Natural killer cell (primary cell): ENCODE results near the gene GRM7. TPM values are rescaled to one million over a fixed set of nuclear protein-coding genes. Genes with fewer than 3 reads are reported as not detected.

ENCODE experiments used
- ATAC-seq, 3 donors: fragments of 150-1000 bp in 2 of 3; fragments of 200-7000 bp in 1 of 3; cut with Tn5 transposase; 1 replicate in 1 of 3; 2 replicates in 2 of 3; pipeline ENCODE4 v1.10.0; 2021; ENCODE audit warnings: mild to moderate bottlenecking in 2 of 3, moderate library complexity in 2 of 3
- DNase-seq, 2 donors: peaks; one replicate each; pipeline versions ENCODE4 v3.0.0 to v3.0.0-alpha.2; 2013 to 2021; ENCODE audit warnings: mixed read lengths in 1 of 2
- H3K27ac ChIP-seq: one replicate; pipeline ENCODE4 v1.5.1; 2013; ENCODE audit warnings: mild to moderate bottlenecking, low read length
- H3K27me3 ChIP-seq: one replicate; pipeline ENCODE4 v1.6.1; 2013; ENCODE audit warnings: low read length; ENCODE audit not compliant: control insufficient read depth, insufficient read depth
- H3K36me3 ChIP-seq: one replicate; pipeline ENCODE4 v1.6.1; 2013; ENCODE audit warnings: low read length; ENCODE audit not compliant: control insufficient read depth, insufficient read depth
- H3K4me1 ChIP-seq: one replicate; pipeline ENCODE4 v1.6.1; 2013; ENCODE audit warnings: low read length; ENCODE audit not compliant: control insufficient read depth, insufficient read depth
- H3K4me3 ChIP-seq: one replicate; pipeline ENCODE4 v1.5.1; 2013; ENCODE audit warnings: low read length
- H3K9me3 ChIP-seq: one replicate; pipeline ENCODE4 v1.6.1; 2013; ENCODE audit warnings: low read length; ENCODE audit not compliant: control insufficient read depth, insufficient read depth
- H3K27ac Mint-ChIP-seq, 2 donors: one replicate each; pipeline ENCODE4 v1.8.0; 2022; ENCODE audit warnings: mild to moderate bottlenecking in 2 of 2, mixed read lengths in 2 of 2, moderate library complexity in 1 of 2
- H3K27me3 Mint-ChIP-seq, 2 donors: one replicate each; pipeline ENCODE4 v1.8.0; 2022; ENCODE audit warnings: low read depth in 2 of 2, mixed read lengths in 2 of 2
- H3K36me3 Mint-ChIP-seq: one replicate; pipeline ENCODE4 v1.8.0; 2022; ENCODE audit warnings: mixed read lengths
- H3K4me1 Mint-ChIP-seq, 2 donors: one replicate each; pipeline ENCODE4 v1.8.0; 2022; ENCODE audit warnings: mixed read lengths in 2 of 2
- H3K4me3 Mint-ChIP-seq: one replicate; pipeline ENCODE4 v1.8.0; 2022; ENCODE audit warnings: mild to moderate bottlenecking, moderate library complexity, mixed read lengths
- H3K9me3 Mint-ChIP-seq, 2 donors: one replicate each; pipeline ENCODE4 v1.8.0; 2022; ENCODE audit warnings: mixed read lengths in 2 of 2
- CTCF ChIP-seq: fragments of 200-600 bp; IDR thresholded peaks from one replicate; pipeline ENCODE4 v1.8.0; 2022; ENCODE audit warnings: antibody characterized with exemption
- WGBS: methylation state at CpG from one replicate; pipeline ENCODE4 v1.1.7; 2013; ENCODE audit warnings: missing lambda C conversion rate; ENCODE audit not compliant: insufficient coverage; 5-methylcytosine and 5-hydroxymethylcytosine counted together
- intact Hi-C: fragments of 100-400 bp; cut with micrococcal nuclease; formaldehyde crosslinking; loops from one replicate; pipeline ENCODE4 v1.14.2; 2022
- total RNA-seq, 4 donors: library from RNA; stranded (reverse); fragments of 120-200 nt in 1 of 4; gene quantifications; one replicate each; pipeline versions ENCODE4 v1.2.3 to v1.2.4, GENCODE V29; 2013 to 2022

GRM7 gene
- total RNA-seq, 3 donors from 2014 or later (not counting 1 experiment from before 2014, with no cell fraction given) = not detected

GRCh38 chr3:7646851-7647250, 785.9 kb downstream of the GRM7 start:
- Mint-ChIP-seq H3K9me3 (peaks cover 0 to 4% of the 10 kb centered on the region in 2 donors), H3K27ac (no peak overlapping the region), H3K4me3 (no peak overlapping the region), H3K36me3 (no peaks in the 10 kb centered on the region), H3K4me1 (no peaks in the 10 kb centered on the region), H3K27me3 (no peaks in the 10 kb centered on the region)
- H3K27ac ChIP-seq = no peak overlapping the region
- intact Hi-C loops = no loop called here
- ATAC-seq (no peak), DNase-seq (no peak)
- H3K27me3 ChIP-seq = no peaks in the 10 kb centered on the region
- no peaks in the 10 kb centered on the region for H3K36me3 ChIP-seq
- no peak for TF ChIP-seq CTCF
- 75% methylated on average over 5 of the region's 5 CpGs for WGBS
- H3K4me3 ChIP-seq = no peak overlapping the region
- H3K4me1 ChIP-seq = no peaks in the 10 kb centered on the region
- H3K9me3 ChIP-seq = no peaks in the 10 kb centered on the region

GRCh38 chr3:7650466-7650865, 789.6 kb downstream of the GRM7 start:
- Histone ChIP-seq H3K36me3 (no peaks in the 10 kb centered on the region), H3K27ac (no peak overlapping the region), H3K27me3 (no peaks in the 10 kb centered on the region), H3K4me3 (no peak overlapping the region), H3K9me3 (no peaks in the 10 kb centered on the region), H3K4me1 (no peaks in the 10 kb centered on the region)
- Mint-ChIP-seq H3K27me3 (no peaks in the 10 kb centered on the region), H3K4me3 (no peak overlapping the region), H3K4me1 (no peaks in the 10 kb centered on the region), H3K27ac (no peak overlapping the region), H3K9me3 (peaks cover 3 to 4% of the 10 kb centered on the region in 2 donors), H3K36me3 (no peaks in the 10 kb centered on the region)
- intact Hi-C loops = no loop called here
- WGBS = 82% methylated on average over 1 of the region's 1 CpG
- no peak for TF ChIP-seq CTCF
- DNase-seq (no peak), ATAC-seq (no peak)

- Mint-ChIP-seq H3K27ac (no peak overlapping the region), H3K9me3 (peaks cover 3 to 4% of the 10 kb centered on the region in 2 donors), H3K4me1 (no peaks in the 10 kb centered on the region), H3K4me3 (no peak overlapping the region), H3K27me3 (no peaks in the 10 kb centered on the region), H3K36me3 (no peaks in the 10 kb centered on the region)
- no peak for ATAC-seq
- no CpG with 5 or more reads among the region's 2 CpGs for WGBS
- H3K36me3 ChIP-seq = no peaks in the 10 kb centered on the region
- no peaks in the 10 kb centered on the region for H3K4me1 ChIP-seq
- no peak for TF ChIP-seq CTCF
- intact Hi-C loops = no loop called here
- no peak for DNase-seq
- H3K9me3 ChIP-seq = no peaks in the 10 kb centered on the region
- no peak overlapping the region for H3K27ac ChIP-seq
- no peaks in the 10 kb centered on the region for H3K27me3 ChIP-seq
- no peak overlapping the region for H3K4me3 ChIP-seq
Observed at GRCh38 chr3:7651274-7651673, 790.4 kb downstream of the GRM7 start.
